ENCODE data around the gene CYP4F8.

DNA sequence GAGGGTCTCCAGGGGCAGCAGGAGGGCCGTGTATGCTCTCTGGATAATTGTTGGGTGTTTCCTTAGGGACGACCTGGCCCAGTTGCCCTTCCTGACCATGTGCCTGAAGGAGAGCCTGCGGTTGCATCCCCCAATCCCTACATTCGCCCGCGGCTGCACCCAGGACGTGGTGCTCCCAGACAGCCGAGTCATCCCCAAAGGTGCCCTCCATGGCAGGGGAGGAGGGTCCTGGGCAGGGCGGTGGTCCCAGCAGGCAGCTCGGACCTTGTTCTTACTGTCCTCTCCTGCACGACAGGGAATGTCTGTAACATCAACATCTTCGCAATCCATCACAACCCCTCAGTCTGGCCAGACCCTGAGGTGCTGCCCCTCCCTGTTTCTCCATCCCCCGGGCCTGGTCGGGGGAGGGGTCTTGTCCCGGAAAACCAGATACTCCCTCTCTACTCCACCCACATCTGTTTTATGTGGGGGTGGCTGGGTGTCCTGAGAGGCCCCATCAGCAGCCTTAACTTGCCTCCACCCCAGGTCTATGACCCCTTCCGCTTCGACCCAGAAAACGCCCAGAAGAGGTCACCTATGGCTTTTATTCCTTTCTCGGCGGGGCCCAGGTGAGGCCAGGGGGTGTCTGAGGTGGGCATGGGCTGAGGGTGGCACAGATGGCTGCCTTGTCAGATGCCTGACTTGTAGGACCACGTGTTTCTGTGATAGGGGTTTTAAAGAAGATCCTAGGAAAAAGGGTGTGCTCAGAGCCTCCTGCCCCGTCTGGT, 13.4 kb downstream of the CYP4F8 start:
- TF ChIP-seq, protein P1, sequence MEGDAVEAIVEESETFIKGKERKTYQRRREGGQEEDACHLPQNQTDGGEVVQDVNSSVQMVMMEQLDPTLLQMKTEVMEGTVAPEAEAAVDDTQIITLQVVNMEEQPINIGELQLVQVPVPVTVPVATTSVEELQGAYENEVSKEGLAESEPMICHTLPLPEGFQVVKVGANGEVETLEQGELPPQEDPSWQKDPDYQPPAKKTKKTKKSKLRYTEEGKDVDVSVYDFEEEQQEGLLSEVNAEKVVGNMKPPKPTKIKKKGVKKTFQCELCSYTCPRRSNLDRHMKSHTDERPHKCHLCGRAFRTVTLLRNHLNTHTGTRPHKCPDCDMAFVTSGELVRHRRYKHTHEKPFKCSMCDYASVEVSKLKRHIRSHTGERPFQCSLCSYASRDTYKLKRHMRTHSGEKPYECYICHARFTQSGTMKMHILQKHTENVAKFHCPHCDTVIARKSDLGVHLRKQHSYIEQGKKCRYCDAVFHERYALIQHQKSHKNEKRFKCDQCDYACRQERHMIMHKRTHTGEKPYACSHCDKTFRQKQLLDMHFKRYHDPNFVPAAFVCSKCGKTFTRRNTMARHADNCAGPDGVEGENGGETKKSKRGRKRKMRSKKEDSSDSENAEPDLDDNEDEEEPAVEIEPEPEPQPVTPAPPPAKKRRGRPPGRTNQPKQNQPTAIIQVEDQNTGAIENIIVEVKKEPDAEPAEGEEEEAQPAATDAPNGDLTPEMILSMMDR (IDR thresholded peaks at IDR 0.05; ENCODE audit: insufficient read depth, low read length, poor library complexity, severe bottlenecking): no peak
- no peak for TF ChIP-seq EZH2phosphoT487 (conservative IDR thresholded peaks at IDR 0.05; ENCODE audit: low read length)
